BLaER1 (cell line): ENCODE results near the gene MYO1E.

Experiments used
- H3K27ac ChIP-seq: shearing (Covaris generic); formaldehyde crosslinking; 2 replicates; pipeline ENCODE4 v1.8.1; 2022
- H3K27me3 ChIP-seq: shearing (Covaris generic); formaldehyde crosslinking; 2 replicates; pipeline ENCODE4 v1.8.1; 2022
- H3K36me3 ChIP-seq: shearing (Covaris generic); formaldehyde crosslinking; 2 replicates; pipeline ENCODE4 v1.8.1; 2022
- H3K4me1 ChIP-seq: shearing (Covaris generic); formaldehyde crosslinking; 2 replicates; pipeline ENCODE4 v1.8.1; 2022
- H3K4me2 ChIP-seq: shearing (Covaris generic); formaldehyde crosslinking; 2 replicates; pipeline ENCODE4 v1.8.1; 2022
- H3K4me3 ChIP-seq: shearing (Covaris generic); formaldehyde crosslinking; 2 replicates; pipeline ENCODE4 v1.8.1; 2022
- H3K9ac ChIP-seq: shearing (Covaris generic); formaldehyde crosslinking; 2 replicates; pipeline ENCODE4 v1.8.1; 2022
- H3K9me3 ChIP-seq: shearing (Covaris generic); formaldehyde crosslinking; 2 replicates; pipeline ENCODE4 v1.8.1; 2022
- H4K20me1 ChIP-seq: shearing (Covaris generic); formaldehyde crosslinking; 2 replicates; pipeline ENCODE4 v1.8.1; 2022
- Cebpa-rat ChIP-seq: shearing (Covaris generic); IDR thresholded peaks from 2 replicates; pipeline ENCODE4 v1.8.1; 2022

The MYO1E gene

DNA sequence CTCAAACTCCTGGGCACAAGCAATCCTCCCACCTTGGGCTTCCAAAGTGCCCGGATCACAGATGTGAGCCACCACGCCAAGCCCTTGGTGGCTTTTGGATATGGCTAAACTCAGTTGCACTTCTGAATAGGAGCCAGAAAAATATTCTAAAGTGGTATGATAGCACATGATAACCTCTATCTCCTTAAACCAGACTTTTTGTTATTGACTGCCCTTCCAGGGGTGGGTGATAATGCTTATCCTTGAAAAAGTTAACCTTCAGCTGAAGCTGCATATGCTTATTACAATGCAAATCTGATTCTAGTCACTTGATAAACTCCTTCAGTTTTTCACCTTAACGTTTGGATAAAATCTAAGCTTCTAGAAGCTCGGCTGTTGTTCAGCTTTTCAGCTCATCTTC, 261.4 kb downstream of the MYO1E start:
- H3K27me3 ChIP-seq = no peaks in the 10 kb centered on the region
- H3K4me1 ChIP-seq = peaks cover 10% of the 10 kb centered on the region
- no peak overlapping the region for H3K4me2 ChIP-seq
- no peak overlapping the region for H3K9ac ChIP-seq
- H3K4me3 ChIP-seq = no peak overlapping the region
- H4K20me1 ChIP-seq = peaks cover 21% of the 10 kb centered on the region; the same call in 1 of the 2 replicates
- TF ChIP-seq Cebpa-rat = no peak
- no peak overlapping the region for H3K27ac ChIP-seq
- no peaks in the 10 kb centered on the region for H3K9me3 ChIP-seq
- peaks cover 94% of the 10 kb centered on the region for H3K36me3 ChIP-seq

DNA sequence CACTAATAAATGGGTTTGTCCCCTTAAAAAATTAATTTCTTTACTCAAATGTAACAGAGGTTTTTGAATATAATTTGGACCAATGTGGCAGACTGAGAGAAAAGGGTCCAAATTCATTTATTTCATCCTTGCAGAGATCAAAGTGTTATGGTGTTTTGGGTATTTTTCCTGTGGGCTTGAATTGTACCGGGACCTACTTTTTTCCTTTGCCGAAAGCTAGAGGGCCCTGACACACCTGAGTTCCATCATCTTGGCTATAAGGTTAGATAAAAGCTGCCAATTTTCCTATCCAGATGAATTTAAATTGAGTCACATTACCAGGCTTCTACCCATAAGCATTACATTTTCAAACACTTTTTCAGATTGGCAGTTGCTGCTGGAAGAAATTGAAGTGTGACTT, 266.8 kb downstream of the MYO1E start:
- peak overlapping the region; percentile 91 for H3K27ac ChIP-seq

DNA sequence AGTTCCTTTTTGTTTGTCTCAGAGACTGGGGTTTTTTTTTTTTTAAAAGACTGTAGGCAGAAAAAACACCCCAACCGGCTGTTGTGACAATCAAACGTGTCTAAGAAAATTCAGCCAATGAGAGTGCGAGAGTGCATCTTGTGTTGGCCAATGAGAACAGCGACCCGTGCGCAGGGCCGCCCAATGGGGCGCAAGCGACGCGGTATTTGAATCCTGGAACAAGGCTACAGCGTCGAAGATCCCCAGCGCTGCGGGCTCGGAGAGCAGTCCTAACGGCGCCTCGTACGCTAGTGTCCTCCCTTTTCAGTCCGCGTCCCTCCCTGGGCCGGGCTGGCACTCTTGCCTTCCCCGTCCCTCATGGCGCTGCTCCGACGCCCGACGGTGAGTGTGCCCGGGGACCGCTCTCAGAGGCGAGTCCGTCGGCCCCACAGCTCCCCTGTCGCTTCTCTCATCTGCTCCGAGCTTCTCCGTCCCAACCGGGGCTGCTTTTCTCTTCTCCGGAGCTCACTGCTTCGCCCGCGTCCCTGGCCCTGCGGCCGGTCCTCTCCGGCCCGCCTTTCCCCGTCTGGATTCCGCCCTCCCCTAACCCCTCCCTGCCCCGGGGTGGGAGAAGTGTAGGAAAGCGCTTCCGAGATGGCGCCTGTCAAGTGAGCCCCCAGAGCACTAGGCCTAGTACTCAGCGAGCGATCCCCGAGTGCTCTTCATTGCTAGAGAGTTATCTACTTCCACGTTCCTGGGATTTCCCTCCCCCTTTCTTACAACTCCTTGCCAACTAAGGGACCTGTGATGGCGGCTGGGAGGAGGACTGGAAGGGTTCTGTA, 267.5 kb downstream of the MYO1E start, which contains the start of gene CCNB2:
Gene CCNB2 (plus strand): TSS at position 235 of the 821 bp plus-strand sequence. CDS start 123 bp downstream, at position 358.
- H3K9ac ChIP-seq = peak within 1 kb of the TSS; percentile 92
- H3K4me3 ChIP-seq = peak within 1 kb of the TSS; percentile 90
- no peaks in the 10 kb centered on the region for H3K9me3 ChIP-seq
- no peak for TF ChIP-seq Cebpa-rat
- H3K36me3 ChIP-seq = peaks cover 36% of the 10 kb centered on the region
- H3K4me1 ChIP-seq = peaks cover 25% of the 10 kb centered on the region
- H4K20me1 ChIP-seq = no peaks in the 10 kb centered on the region; the same call in 1 of the 2 replicates
- peak within 1 kb of the TSS; percentile 79 for H3K4me2 ChIP-seq
- H3K27ac ChIP-seq = peak within 1 kb of the TSS; percentile 91
- H3K27me3 ChIP-seq = no peaks in the 10 kb centered on the region

More for the DNA sequence above, 266.8 kb downstream of the MYO1E start:
- H3K36me3 ChIP-seq = peaks cover 40% of the 10 kb centered on the region
- no peaks in the 10 kb centered on the region for H3K27me3 ChIP-seq
- peak overlapping the region; percentile 79 for H3K4me2 ChIP-seq
- H3K9me3 ChIP-seq = no peaks in the 10 kb centered on the region
- TF ChIP-seq Cebpa-rat = no peak
- H3K4me1 ChIP-seq = peaks cover 25% of the 10 kb centered on the region
- peaks cover under 1% of the 10 kb centered on the region; the same call in 1 of the 2 replicates for H4K20me1 ChIP-seq
- H3K4me3 ChIP-seq = peak overlapping the region; percentile 90
- H3K9ac ChIP-seq = peak overlapping the region; percentile 92

DNA sequence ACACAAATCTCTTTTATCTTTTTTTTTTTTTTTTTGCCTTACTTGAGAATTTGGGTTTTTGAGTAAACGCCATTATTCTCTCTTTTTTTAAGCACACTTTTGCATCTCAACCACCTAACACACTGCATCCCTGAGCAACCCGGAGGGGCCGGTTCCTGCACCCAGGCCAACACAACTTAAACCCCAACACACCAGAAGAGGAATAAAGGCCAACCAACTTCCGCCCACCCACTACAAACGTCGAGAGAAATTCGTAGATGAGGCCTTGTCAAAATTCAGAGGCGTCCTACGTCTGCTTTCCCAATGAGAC, 268.1 kb downstream of the MYO1E start:
- Histone ChIP-seq H3K27ac (peak overlapping the region; percentile 91), H4K20me1 (no peaks in the 10 kb centered on the region), H3K9me3 (no peaks in the 10 kb centered on the region), H3K36me3 (peaks cover 36% of the 10 kb centered on the region), H3K4me2 (peak overlapping the region; percentile 79), H3K4me3 (peak overlapping the region; percentile 90), H3K4me1 (peaks cover 25% of the 10 kb centered on the region), H3K27me3 (no peaks in the 10 kb centered on the region), H3K9ac (peak overlapping the region; percentile 92)
- TF ChIP-seq Cebpa-rat = no peak

DNA sequence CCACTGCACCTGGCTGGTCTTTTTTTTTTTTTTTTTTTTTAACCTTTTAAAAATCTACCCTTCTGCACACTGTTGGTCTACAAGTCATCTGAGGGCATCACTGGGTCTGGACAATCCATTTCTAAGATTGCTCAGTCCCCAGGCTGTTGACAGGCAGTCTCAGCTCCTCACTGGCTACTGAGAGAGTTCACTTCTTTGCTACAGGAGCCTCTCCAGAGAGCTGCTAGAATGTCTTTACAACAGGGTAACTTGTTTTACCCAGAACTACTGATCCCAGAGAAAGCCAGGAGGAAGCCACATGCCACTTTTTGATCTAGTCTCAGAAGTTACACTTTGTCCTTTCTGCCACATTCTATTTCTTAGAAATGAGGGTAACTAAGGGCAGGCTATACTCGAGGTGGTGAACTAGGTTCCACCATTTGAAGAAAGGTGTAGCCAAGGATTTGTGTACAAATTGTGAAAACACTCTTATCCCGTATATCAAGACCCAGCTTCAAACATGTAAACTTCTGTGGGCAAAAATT, 273.4 kb downstream of the MYO1E start:
- Histone ChIP-seq H3K4me2 (no peak overlapping the region), H4K20me1 (no peaks in the 10 kb centered on the region), H3K27ac (no peak overlapping the region), H3K4me1 (peaks cover 2% of the 10 kb centered on the region; the same call in 1 of the 2 replicates), H3K27me3 (no peaks in the 10 kb centered on the region), H3K4me3 (no peak overlapping the region), H3K9me3 (no peaks in the 10 kb centered on the region), H3K36me3 (peaks cover 51% of the 10 kb centered on the region), H3K9ac (no peak overlapping the region)
- TF ChIP-seq Cebpa-rat = no peak

DNA sequence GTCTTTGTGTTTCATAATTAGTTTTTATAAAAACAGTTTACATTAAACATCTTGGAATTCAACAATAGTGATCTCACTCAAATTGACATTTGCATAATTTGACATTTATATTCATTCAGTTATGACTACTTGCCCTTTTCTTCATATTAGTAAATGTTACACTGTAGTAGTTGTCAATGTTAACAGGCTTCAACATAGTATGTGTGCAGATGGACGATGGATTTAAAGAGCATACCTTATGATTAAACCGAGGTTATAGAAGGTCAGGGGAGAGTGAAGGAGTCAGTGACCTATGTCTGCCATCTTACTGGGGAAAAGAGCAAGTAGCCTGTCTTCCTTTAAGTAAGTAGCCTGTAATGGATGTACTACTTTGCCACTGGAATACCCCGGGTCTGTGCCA, 276.2 kb downstream of the MYO1E start:
- Histone ChIP-seq H4K20me1 (no peaks in the 10 kb centered on the region), H3K4me2 (no peak overlapping the region), H3K9ac (no peak overlapping the region), H3K9me3 (no peaks in the 10 kb centered on the region), H3K4me3 (no peak overlapping the region), H3K36me3 (peaks cover 76% of the 10 kb centered on the region), H3K27me3 (no peaks in the 10 kb centered on the region), H3K4me1 (no peaks in the 10 kb centered on the region), H3K27ac (no peak overlapping the region)
- TF ChIP-seq Cebpa-rat = no peak

DNA sequence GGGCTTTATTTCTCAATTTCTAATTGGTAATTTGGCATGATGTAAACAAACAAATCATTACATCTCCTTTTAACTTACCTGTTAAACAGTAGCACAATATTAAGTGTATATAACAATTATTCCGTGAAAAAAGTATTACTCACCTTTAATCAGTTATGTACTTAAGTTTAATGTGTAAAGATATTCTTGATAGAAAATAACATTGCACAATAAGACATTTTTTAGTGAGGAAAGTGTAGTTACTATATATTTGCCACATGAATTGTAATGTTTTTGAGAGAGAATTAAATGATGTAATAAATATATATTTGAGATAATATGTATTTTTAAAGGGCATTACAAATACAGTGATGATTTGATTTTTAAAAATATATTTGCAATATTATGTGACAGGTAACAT, 278.6 kb downstream of the MYO1E start:
- H4K20me1 ChIP-seq = no peaks in the 10 kb centered on the region
- no peak overlapping the region for H3K27ac ChIP-seq
- peaks cover 88% of the 10 kb centered on the region for H3K36me3 ChIP-seq
- H3K9me3 ChIP-seq = no peaks in the 10 kb centered on the region
- no peak overlapping the region for H3K4me3 ChIP-seq
- H3K4me1 ChIP-seq = no peaks in the 10 kb centered on the region
- H3K4me2 ChIP-seq = no peak overlapping the region
- H3K27me3 ChIP-seq = no peaks in the 10 kb centered on the region
- TF ChIP-seq Cebpa-rat = no peak
- no peak overlapping the region for H3K9ac ChIP-seq

DNA sequence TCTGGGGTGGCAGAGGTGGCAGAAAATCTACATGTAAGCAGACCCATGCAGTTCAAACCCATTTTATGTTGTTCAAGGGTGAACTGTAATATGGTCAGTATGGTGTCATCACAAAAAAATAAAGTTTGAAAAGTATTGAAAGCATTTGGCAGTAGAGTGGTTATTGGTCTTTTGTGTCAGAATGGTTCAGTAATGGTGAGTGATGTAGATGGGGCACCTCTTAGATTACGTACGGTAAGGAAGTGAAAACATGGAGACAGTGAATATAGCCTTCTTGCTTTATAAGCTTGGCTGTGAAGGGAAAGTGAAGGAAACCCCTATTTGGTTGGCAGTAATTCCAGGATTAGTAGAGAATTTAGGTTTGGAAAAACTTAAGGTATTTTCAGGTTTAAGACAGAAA, 284.9 kb downstream of the MYO1E start:
- no peaks in the 10 kb centered on the region for H3K27me3 ChIP-seq
- no peak overlapping the region for H3K4me3 ChIP-seq
- no peak overlapping the region for H3K9ac ChIP-seq
- no peaks in the 10 kb centered on the region for H3K9me3 ChIP-seq
- H3K4me2 ChIP-seq = no peak overlapping the region
- no peaks in the 10 kb centered on the region for H3K4me1 ChIP-seq
- H4K20me1 ChIP-seq = no peaks in the 10 kb centered on the region
- no peak overlapping the region for H3K27ac ChIP-seq
- no peak for TF ChIP-seq Cebpa-rat
- H3K36me3 ChIP-seq = peaks cover 91% of the 10 kb centered on the region
